ENCODE results near the gene CETP.

CETP gene

GRCh38 chr16:56961851-56962281 lies at the start of gene CETP:
CETP (plus strand) TSS chr16:56961950; CDS start chr16:56961980, 30 bp downstream.
- DNase-seq (ENCODE audit: low read depth), result no peak

GRCh38 chr16:56912746-56913708 lies 48.7 kb upstream of the CETP start:
- no peak for DNase-seq (ENCODE audit: low read depth)

GRCh38 chr16:56914896-56915295 lies 46.9 kb upstream of the CETP start:
- no peak for DNase-seq (ENCODE audit: low read depth)

- no peak for DNase-seq (ENCODE audit: low read depth)
These were observed 46.2 kb upstream of the CETP start for GRCh38 chr16:56915336-56916119.

GRCh38 chr16:56916571-56917403 lies 45.0 kb upstream of the CETP start:
- DNase-seq (ENCODE audit: low read depth), result no peak

- DNase-seq (ENCODE audit: low read depth), result no peak
These were observed 43.2 kb upstream of the CETP start for GRCh38 chr16:56918467-56919012.

- DNase-seq (ENCODE audit: low read depth), result no peak
These were observed 42.5 kb upstream of the CETP start for GRCh38 chr16:56919099-56919800.

GRCh38 chr16:56921571-56921970 lies 40.2 kb upstream of the CETP start:
- no peak for DNase-seq (ENCODE audit: low read depth)

- DNase-seq (ENCODE audit: low read depth), result no peak
These were observed 38.2 kb upstream of the CETP start for GRCh38 chr16:56923481-56924091.

- no peak for DNase-seq (ENCODE audit: low read depth)
These were observed 34.3 kb upstream of the CETP start for GRCh38 chr16:56927471-56927870.

- no peak for DNase-seq (ENCODE audit: low read depth)
These were observed 32.1 kb upstream of the CETP start for GRCh38 chr16:56929639-56930038.

- no peak for DNase-seq (ENCODE audit: low read depth)
These were observed 31.1 kb upstream of the CETP start for GRCh38 chr16:56930486-56931270.

- DNase-seq (ENCODE audit: low read depth), result no peak
These were observed 30.4 kb upstream of the CETP start for GRCh38 chr16:56931271-56931891.

GRCh38 chr16:56931892-56932720 lies 29.6 kb upstream of the CETP start, which contains the start of gene HERPUD1:
HERPUD1 (plus strand) TSS chr16:56932142; CDS start chr16:56932245, 103 bp downstream.
- peak; percentile 92 for DNase-seq (ENCODE audit: low read depth)

- DNase-seq (ENCODE audit: low read depth), result peak; percentile 47
These were observed 28.8 kb upstream of the CETP start for GRCh38 chr16:56932721-56933619.

GRCh38 chr16:56933828-56934598 lies 27.7 kb upstream of the CETP start:
- DNase-seq (ENCODE audit: low read depth), result no peak
